GM21576 (cell line): Measurements from ENCODE around the gene CLDN14.

Experiments
- ATAC-seq: cut with Tn5 transposase; IDR thresholded peaks from one replicate; pipeline ENCODE4 v1.9.1; 2021; ENCODE audit warnings: mild to moderate bottlenecking, moderate library complexity; ENCODE audit not compliant: unreplicated experiment

The CLDN14 gene

GRCh38 chr21:36436829-36437744, 42.8 kb downstream of the CLDN14 start:
- ATAC-seq: no peak

GRCh38 chr21:36434144-36434543, 45.8 kb downstream of the CLDN14 start:
- ATAC-seq: no peak

- ATAC-seq: no peak
Observed at GRCh38 chr21:36433059-36433709, 46.7 kb downstream of the CLDN14 start.

DNA sequence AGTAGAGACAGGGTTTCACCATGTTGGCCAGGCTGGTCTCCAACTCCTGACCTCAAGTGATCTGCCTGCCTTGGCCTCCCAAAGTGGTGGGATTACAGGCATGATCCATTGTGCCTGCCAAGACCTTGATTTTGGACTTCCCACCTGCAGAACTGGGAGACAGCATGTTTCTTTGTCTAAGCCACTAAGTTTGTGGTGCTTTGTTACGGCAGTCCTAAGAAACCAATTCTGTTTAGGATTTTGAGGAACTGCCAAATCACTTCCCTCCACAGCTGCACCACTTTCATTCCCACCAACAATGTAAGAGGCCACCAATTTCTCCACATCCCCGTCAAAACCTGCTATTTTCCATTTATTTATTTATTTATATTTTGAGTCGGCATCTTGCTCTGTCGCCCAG, 48.7 kb downstream of the CLDN14 start:
- no peak for ATAC-seq

GRCh38 chr21:36430841-36431240, 49.1 kb downstream of the CLDN14 start:
- ATAC-seq: no peak

DNA sequence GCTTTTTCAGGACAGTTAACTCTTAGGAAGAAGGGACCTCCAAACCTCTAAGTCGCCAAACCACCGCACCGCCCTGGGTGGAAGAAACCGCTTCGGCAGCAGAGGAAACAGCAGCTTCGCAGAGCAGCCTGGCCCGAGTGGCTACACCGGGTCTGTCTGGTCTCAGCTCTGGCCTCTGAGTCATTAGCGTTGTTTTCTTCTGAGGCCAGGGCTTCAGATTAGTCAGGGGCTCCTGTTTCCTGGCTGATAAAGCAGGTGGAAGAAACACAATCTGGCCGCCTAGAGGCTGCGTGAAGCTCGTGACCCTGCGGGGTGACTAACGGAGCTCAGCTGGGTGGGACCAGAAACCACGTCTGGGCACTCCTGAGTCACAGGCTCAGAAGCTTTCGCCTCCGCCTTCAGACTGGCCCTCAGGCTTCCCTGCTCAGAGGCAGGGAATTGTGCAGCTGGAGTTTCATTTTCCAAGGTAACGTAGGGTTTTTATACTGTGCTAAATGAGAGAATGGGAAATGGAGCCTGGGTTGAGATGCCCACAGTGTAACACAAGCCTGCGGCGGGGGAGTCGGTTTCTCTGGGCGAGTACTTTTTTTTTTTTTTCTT, 49.9 kb downstream of the CLDN14 start:
- ATAC-seq: peak; percentile 81

- ATAC-seq: no peak
Observed at GRCh38 chr21:36428761-36429432, 51.0 kb downstream of the CLDN14 start.

GRCh38 chr21:36427502-36427901, 52.4 kb downstream of the CLDN14 start:
- ATAC-seq: no peak

DNA sequence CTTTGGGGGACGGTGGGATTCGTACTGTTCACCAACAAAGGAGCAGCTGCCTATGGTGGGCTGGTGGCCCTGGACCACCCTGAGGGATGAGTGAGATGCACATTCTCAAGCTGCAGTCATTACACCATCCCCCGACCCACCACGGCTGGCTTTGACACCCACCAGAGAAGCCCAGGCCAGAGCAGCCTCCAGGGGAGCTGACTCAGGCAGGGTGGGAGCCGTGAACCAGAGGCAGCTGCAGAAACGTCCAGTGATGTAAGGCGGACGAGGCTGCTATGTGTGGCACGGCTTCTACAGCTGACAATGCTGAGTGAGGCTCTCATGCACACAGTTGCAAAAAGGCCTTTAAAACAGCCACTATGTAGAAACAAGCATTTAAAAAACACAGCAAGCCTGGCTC, 54.6 kb downstream of the CLDN14 start:
- no peak for ATAC-seq

DNA sequence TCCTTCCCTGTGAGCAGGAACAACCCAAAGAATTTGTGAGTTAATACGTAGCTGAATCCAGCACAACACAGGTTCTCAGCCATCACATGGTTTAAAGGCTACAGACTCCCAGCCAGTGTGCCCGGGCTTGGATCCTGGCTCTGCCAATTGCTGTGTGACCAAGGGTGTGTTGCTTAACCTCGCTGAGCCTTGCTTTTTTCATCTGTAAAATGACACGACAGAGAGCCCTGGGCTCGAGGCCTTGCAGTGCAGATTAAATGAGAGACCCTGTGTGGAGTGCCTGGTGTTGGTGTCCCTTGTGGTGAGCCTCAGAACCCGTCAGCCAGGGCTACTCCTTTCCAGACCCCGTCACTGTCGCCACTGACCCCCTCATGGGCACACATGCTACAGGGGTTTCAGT, 55.3 kb downstream of the CLDN14 start:
- no peak for ATAC-seq

DNA sequence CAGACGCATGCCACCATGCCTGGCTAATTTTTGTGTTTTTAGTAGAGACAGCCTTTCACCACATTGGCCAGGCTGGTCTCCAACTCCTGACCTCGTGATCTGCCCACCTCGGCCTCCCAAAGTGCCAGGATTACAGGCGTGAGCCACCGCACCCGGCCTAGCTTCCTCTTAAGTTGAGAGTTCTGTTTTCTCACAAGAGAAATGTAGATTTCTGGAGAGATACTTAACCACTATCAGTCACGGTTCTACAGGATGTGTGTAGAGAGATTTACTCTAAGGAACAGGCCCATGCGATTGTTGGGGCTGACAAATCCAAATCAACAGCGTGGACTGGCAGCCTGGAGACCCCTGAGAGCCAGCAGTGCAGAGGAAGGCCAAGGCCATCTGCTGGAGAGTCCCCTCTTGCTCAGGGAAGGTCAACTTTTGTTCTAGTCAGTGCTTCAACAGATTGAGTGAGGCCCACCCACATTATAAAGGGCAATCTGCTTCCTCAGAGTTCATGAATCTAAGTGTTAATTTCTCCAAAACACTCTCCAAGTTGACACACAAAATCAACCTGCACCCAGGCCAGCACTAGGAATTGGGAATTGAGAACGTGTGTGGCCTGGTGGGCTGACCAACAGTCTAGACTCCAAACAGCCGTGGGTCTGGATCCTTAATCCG, 56.0 kb downstream of the CLDN14 start:
- no peak for ATAC-seq

DNA sequence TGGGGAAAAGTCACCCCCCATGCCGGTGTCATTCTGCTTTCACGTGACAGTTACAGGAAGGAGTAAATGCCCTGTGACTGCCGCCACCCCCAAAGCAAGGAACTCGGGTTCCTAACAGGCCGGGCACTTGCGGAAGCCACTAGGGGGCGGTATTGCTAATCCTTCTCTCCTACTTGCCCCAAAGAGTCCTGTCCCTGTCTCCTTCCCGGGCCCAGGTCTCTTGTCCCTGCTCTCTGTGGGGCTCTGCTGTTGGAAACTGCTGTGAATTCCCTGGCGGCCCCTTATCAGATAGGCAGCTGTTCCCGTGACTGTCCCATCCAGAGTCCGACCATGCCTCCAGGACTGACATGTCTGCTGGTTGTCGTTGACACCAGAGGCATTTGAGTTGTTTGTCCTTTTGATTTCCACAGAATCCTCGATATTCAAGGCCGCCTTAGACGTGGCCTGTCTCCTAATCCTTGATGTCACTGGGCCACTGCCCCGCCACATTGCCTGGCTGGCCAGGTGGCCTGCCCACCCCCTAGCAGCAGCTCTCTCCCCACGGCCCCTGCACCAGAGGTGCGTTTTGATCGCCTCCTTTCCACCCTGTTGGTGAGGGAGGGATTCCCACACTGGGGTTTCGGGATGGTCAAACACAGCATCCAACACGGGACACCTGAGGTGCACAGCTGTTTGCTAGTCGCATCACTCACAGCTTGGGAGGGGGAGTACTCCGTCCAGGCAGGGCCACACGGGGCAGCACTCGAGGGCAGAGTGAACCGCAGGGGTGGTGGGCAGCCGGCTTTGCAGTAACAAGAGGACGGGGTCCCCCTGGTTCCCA, 57.4 kb downstream of the CLDN14 start:
- ATAC-seq: no peak

- no peak for ATAC-seq
Observed at GRCh38 chr21:36420571-36421339, 59.2 kb downstream of the CLDN14 start.

GRCh38 chr21:36419996-36420395, 59.9 kb downstream of the CLDN14 start:
- peak; percentile 60 for ATAC-seq

DNA sequence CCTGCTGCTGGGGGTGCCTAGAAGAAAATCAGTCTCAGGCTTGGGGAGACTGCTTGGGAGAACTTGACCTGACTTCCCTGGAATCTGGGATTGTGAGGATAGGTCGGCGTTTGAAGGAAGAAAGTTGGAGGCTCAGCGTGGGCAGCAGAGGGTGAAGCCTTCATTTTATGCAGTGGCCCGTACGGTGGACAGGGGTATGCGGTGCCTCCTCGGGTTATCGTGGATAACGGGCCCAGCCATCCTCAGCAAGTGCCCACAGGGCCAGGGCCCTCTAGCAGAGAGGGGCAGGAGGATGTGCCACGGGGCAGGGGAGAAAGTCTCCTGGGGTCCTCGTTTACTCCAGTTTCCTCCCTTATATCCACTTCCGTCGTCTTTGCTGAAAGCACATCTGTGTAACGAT, 60.7 kb downstream of the CLDN14 start:
- ATAC-seq: no peak

GRCh38 chr21:36415375-36415774, 64.5 kb downstream of the CLDN14 start:
- ATAC-seq: no peak

DNA sequence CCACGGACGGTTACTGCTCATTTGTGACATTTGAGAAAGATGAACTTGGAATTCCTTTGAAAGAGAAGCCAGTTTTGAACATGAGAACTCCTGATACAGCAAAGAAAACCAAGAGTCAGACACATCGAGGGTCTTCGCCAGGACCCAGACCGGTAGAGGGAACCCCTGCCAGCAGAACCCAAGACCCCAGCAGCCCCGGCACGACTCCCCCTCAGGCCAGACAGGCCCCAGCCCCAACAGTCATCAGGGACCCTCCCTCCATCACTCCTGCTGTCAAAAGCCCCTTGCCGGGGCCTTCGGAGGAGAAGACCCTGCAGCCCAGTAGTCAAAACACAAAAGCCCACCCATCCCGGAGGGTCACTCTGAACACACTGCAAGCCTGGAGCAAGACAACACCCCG, 67.0 kb downstream of the CLDN14 start:
- no peak for ATAC-seq

GRCh38 chr21:36411301-36411700, 68.6 kb downstream of the CLDN14 start:
- no peak for ATAC-seq
